ENCODE data around the gene RAD51B. TPM values are rescaled to one million over a fixed set of nuclear protein-coding genes. Genes with fewer than 3 reads are reported as not detected.

RAD51B gene
- total RNA-seq, 1 experiment from 2014 or later: 8.5 TPM

- intact Hi-C loops (cut with micrococcal nuclease; ENCODE audit: unreplicated experiment): no loop called here
- ChIA-PET POLR2A (no interaction called here), CTCF (no interaction called here)
- Histone ChIP-seq H3K27ac (ENCODE audit: low read length) (no peak overlapping the region), H3K36me3 (ENCODE audit: control insufficient read depth, insufficient read depth, low read length) (no peaks in the 10 kb centered on the region), H3K27me3 (ENCODE audit: control insufficient read depth, insufficient read depth, low read length) (no peaks in the 10 kb centered on the region), H3K9me3 (ENCODE audit: control insufficient read depth, insufficient read depth, low read depth, low read length) (no peaks in the 10 kb centered on the region), H3K4me3 (ENCODE audit: low read depth in 2 of 2, low read length in 2 of 2) (no peak overlapping the region), H3K4me1 (ENCODE audit: control insufficient read depth, insufficient read depth, low read length) (no peaks in the 10 kb centered on the region; the same call in 1 of the 2 replicates)
- DNase-seq (ENCODE audit: low read depth, low spot score): no peak
- ATAC-seq: no peak
- no TSS peak for BruUV-seq (replicated peaks)
- in situ Hi-C loops (cut with HindIII; ENCODE audit: low pct_unique_long_range_greater_than_20kb, low sequenced_read_pairs): no loop called here
- no peak for TF ChIP-seq SIN3A (IDR thresholded peaks at IDR 0.05; ENCODE audit: borderline replicate concordance, insufficient read depth, low read depth, low read length)
Measured at GRCh38 chr14:68397371-68397811, 577.8 kb downstream of the RAD51B start.

GRCh38 chr14:68397822-68398221 lies 578.2 kb downstream of the RAD51B start:
- TF ChIP-seq TCF7L2 (IDR thresholded peaks at IDR 0.05; ENCODE audit: low read depth, low read length) (no peak), CTCF (IDR thresholded peaks at IDR 0.05) (no peak), SIN3A (IDR thresholded peaks at IDR 0.05; ENCODE audit: borderline replicate concordance, insufficient read depth, low read depth, low read length) (no peak), POLR2AphosphoS5 (IDR thresholded peaks at IDR 0.05; ENCODE audit: low read depth, low read length) (no peak)
- TF ChIP-seq, protein P1, sequence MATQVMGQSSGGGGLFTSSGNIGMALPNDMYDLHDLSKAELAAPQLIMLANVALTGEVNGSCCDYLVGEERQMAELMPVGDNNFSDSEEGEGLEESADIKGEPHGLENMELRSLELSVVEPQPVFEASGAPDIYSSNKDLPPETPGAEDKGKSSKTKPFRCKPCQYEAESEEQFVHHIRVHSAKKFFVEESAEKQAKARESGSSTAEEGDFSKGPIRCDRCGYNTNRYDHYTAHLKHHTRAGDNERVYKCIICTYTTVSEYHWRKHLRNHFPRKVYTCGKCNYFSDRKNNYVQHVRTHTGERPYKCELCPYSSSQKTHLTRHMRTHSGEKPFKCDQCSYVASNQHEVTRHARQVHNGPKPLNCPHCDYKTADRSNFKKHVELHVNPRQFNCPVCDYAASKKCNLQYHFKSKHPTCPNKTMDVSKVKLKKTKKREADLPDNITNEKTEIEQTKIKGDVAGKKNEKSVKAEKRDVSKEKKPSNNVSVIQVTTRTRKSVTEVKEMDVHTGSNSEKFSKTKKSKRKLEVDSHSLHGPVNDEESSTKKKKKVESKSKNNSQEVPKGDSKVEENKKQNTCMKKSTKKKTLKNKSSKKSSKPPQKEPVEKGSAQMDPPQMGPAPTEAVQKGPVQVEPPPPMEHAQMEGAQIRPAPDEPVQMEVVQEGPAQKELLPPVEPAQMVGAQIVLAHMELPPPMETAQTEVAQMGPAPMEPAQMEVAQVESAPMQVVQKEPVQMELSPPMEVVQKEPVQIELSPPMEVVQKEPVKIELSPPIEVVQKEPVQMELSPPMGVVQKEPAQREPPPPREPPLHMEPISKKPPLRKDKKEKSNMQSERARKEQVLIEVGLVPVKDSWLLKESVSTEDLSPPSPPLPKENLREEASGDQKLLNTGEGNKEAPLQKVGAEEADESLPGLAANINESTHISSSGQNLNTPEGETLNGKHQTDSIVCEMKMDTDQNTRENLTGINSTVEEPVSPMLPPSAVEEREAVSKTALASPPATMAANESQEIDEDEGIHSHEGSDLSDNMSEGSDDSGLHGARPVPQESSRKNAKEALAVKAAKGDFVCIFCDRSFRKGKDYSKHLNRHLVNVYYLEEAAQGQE (IDR thresholded peaks at IDR 0.05; ENCODE audit: insufficient read depth in 1 of 2, low read depth in 2 of 2, low read length in 1 of 2): no peak
- Histone ChIP-seq H3K4me1 (ENCODE audit: control insufficient read depth, insufficient read depth, low read length) (no peaks in the 10 kb centered on the region; the same call in 1 of the 2 replicates), H3K36me3 (ENCODE audit: control insufficient read depth, insufficient read depth, low read length) (no peaks in the 10 kb centered on the region), H3K27ac (ENCODE audit: low read length) (no peak overlapping the region), H3K4me3 (ENCODE audit: low read depth in 2 of 2, low read length in 2 of 2) (no peak overlapping the region), H3K27me3 (ENCODE audit: control insufficient read depth, insufficient read depth, low read length) (no peaks in the 10 kb centered on the region), H3K9me3 (ENCODE audit: control insufficient read depth, insufficient read depth, low read depth, low read length) (no peaks in the 10 kb centered on the region)
- POLR2A ChIA-PET: no interaction called here
- DNase-seq (ENCODE audit: low read depth, low spot score) (no peak), ATAC-seq (no peak)
- no TSS peak for BruUV-seq (replicated peaks)
- in situ Hi-C loops (cut with HindIII; ENCODE audit: low pct_unique_long_range_greater_than_20kb, low sequenced_read_pairs): no loop called here
- intact Hi-C loops (cut with micrococcal nuclease; ENCODE audit: unreplicated experiment): no loop called here
- CTCF ChIA-PET: no interaction called here

- Histone ChIP-seq H3K4me1 (ENCODE audit: control insufficient read depth, insufficient read depth, low read length) (no peaks in the 10 kb centered on the region; the same call in 1 of the 2 replicates), H3K27ac (ENCODE audit: low read length) (no peak overlapping the region), H3K27me3 (ENCODE audit: control insufficient read depth, insufficient read depth, low read length) (no peaks in the 10 kb centered on the region), H3K4me3 (ENCODE audit: low read depth in 2 of 2, low read length in 2 of 2) (no peak overlapping the region), H3K9me3 (ENCODE audit: control insufficient read depth, insufficient read depth, low read depth, low read length) (no peaks in the 10 kb centered on the region), H3K36me3 (ENCODE audit: control insufficient read depth, insufficient read depth, low read length) (no peaks in the 10 kb centered on the region)
- no peak for DNase-seq (ENCODE audit: low read depth, low spot score)
- TF ChIP-seq CTCF (IDR thresholded peaks at IDR 0.05) (no peak), POLR2AphosphoS5 (IDR thresholded peaks at IDR 0.05; ENCODE audit: low read depth, low read length) (no peak)
- ChIA-PET CTCF (no interaction called here), POLR2A (no interaction called here)
- intact Hi-C loops (cut with micrococcal nuclease; ENCODE audit: unreplicated experiment): no loop called here
- in situ Hi-C loops (cut with HindIII; ENCODE audit: low pct_unique_long_range_greater_than_20kb, low sequenced_read_pairs): no loop called here
- ATAC-seq: no peak
- no TSS peak for BruUV-seq (replicated peaks)
Measured at GRCh38 chr14:68398370-68398769, 578.8 kb downstream of the RAD51B start.
